ENCODE results near the gene SPHKAP. TPM values are rescaled to one million over a fixed set of nuclear protein-coding genes. Genes with fewer than 3 reads are reported as not detected.
A peak's percentile ranks its signal among the peaks of the same experiment; 100 is the strongest.
"Not testable (repeated sequence)": the region's sequence is repeated elsewhere in the genome, so short reads cannot be mapped to it uniquely, and the experiment has no call there.

Gene SPHKAP
- total and polyA plus RNA-seq, 11 donors, result 8.3 to 150 (median 70.2) TPM

DNA sequence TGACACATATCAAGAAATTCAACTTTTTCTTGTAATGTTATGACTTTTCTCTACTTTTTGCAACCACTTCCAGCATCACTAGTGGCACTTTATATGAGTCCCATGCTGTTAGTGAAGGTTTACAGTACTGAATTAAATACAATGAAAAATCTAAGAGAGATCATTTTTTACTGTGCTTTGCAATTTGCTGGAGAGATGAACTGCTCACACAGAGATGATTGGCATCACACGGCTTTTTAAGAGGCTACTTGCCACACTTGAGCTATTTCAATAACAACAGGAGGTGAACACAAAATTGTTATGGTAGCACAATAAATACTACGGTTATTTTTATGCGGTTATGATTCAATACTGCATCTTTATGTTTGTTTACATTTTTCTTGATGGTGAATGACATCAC, 221.2 kb downstream of the SPHKAP start:
- Histone ChIP-seq H3K27me3 (no peaks in the 10 kb centered on the region), H3K36me3 (no peaks in the 10 kb centered on the region), H3K4me3 (no peak overlapping the region), H3K9me3 (peaks cover 0 to 16% (median 0%) of the 10 kb centered on the region in 12 donors), H3K27ac (no peak overlapping the region), H3K4me1 (peaks cover 0 to 5% (median 0%) of the 10 kb centered on the region in 12 donors)
- DNase-seq (no peak), ATAC-seq (no peak)
- 63 to 71% (median 69%) methylated on average over 3 of the region's 3 CpGs for WGBS, 4 donors
- intact Hi-C loops (cut with DNase I), result no loop called here
- TF ChIP-seq POLR2A (IDR thresholded peaks at IDR 0.05), result no peak
- TF ChIP-seq, protein P1, sequence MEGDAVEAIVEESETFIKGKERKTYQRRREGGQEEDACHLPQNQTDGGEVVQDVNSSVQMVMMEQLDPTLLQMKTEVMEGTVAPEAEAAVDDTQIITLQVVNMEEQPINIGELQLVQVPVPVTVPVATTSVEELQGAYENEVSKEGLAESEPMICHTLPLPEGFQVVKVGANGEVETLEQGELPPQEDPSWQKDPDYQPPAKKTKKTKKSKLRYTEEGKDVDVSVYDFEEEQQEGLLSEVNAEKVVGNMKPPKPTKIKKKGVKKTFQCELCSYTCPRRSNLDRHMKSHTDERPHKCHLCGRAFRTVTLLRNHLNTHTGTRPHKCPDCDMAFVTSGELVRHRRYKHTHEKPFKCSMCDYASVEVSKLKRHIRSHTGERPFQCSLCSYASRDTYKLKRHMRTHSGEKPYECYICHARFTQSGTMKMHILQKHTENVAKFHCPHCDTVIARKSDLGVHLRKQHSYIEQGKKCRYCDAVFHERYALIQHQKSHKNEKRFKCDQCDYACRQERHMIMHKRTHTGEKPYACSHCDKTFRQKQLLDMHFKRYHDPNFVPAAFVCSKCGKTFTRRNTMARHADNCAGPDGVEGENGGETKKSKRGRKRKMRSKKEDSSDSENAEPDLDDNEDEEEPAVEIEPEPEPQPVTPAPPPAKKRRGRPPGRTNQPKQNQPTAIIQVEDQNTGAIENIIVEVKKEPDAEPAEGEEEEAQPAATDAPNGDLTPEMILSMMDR (IDR thresholded peaks at IDR 0.05), result no peak

DNA sequence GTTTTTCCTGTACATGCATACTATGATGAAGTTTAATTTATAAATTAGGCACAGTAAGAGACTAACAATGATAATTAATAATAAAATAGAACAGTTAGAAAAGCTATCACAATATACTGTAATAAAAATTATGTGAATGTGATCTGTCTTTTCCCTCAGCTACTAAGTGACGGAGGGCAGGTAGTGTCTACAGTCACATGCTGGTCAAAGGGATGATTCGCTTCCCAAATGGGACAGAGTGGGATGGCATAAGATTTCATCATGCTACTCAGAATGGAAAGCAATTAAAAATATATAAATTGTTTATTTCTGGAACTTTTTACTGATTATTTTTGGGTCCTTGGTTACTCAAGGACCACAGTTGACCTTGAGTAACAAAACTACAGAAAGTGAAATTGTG, 238.5 kb downstream of the SPHKAP start:
- Histone ChIP-seq H3K4me3 (no peak overlapping the region), H3K27ac (no peak overlapping the region), H3K4me1 (no peaks in the 10 kb centered on the region), H3K9me3 (peaks cover 0 to 9% (median 0%) of the 10 kb centered on the region in 12 donors), H3K36me3 (no peaks in the 10 kb centered on the region), H3K27me3 (no peaks in the 10 kb centered on the region)
- no peak for TF ChIP-seq POLR2A (IDR thresholded peaks at IDR 0.05)
- TF ChIP-seq, protein P1 (IDR thresholded peaks at IDR 0.05), result no peak
- 43 to 97% (median 67%) methylated on average over 2 of the region's 2 CpGs for WGBS, 4 donors
- no peak for ATAC-seq
- intact Hi-C loops (cut with DNase I), result no loop called here
- no peak for DNase-seq

DNA sequence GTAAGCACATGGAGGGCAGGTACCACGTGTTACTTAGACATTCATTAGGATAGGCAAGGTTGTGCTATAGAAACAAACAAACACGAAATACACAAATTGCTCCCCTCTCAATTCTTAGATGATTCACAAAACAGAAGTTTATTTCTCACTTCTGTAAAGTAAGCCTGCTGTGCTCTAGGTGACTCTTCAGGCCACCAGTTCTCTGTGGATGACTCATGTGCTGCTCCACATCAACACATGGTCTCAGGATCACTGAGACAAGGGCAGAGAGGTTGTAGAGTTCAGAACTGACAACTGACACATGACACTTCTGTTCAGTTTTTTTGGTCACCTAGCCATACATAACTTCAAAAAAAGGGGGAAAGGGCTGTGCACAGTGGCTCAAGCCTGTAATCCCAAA, 239.5 kb downstream of the SPHKAP start:
- intact Hi-C loops (cut with DNase I), result no loop called here
- WGBS, 4 donors, result 67 to 74% (median 72%) methylated on average over 2 of the region's 2 CpGs

DNA sequence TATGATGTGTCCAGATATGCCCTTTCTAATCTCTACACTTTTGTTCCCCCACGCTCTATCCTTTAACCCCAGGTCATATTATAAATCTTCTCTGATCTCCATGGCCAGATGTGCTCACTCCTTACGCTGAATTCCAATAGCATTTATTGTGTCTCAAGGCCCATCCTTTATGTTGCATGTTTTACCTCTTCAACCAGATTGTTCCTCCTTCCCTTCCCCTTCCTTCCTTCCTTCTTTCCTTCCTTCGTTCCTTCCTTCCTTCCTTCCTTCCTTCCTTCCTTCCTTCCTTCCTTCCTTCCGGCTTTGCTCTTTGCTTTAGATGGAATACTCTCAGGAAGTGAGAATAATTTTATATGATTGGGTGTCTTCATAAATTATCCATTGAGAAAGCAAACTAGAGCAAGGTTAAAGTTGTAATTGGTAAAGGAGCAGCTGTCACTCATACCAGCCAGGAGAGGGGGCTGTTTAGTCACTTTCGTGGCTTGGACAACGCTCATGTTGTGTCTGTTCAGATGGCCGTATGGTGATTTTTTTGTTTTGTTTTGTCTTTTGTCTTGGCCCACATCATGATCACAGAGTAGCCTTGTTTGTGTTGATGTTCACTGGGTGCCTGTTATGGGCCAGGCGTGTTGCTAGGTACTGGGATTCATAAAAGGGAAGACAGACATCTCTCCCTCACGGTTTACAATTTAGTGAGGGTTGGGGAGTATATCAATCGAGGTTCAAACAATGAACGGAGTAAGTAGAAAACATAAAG, 242.0 kb downstream of the SPHKAP start:
- ATAC-seq (peak in 3 of 4 donors; percentile 54 to 57 (median 56)), DNase-seq (peak in 1 of 5 donors; percentile 9)
- no peaks in the 10 kb centered on the region for H3K27me3 ChIP-seq
- no peaks in the 10 kb centered on the region for H3K36me3 ChIP-seq
- 45 to 56% (median 52%) methylated on average over 10 to 11 of the region's 11 CpGs for WGBS, 4 donors
- H3K27ac ChIP-seq, result no peak overlapping the region
- intact Hi-C loops (cut with DNase I), result loop anchor here in 2 of 10 donors (5.0 to 10.0 kb wide), 2 partner anchors 715 to 718 kb away; no protein-coding TSS in a partner anchor
- TF ChIP-seq POLR2A (IDR thresholded peaks at IDR 0.05), result no peak
- TF ChIP-seq, protein P1 (IDR thresholded peaks at IDR 0.05), result peak in 11 of 12 donors; percentile 14 to 57 (median 38)
- no peak overlapping the region for H3K4me3 ChIP-seq
- H3K4me1 ChIP-seq, result no peaks in the 10 kb centered on the region
- H3K9me3 ChIP-seq, result no peaks in the 10 kb centered on the region

More for the DNA sequence above, 239.5 kb downstream of the SPHKAP start:
- no peak overlapping the region for H3K4me3 ChIP-seq
- peaks cover 0 to 9% (median 0%) of the 10 kb centered on the region in 12 donors for H3K9me3 ChIP-seq
- DNase-seq (no peak), ATAC-seq (peak in 3 of 4 donors; percentile 53 to 81 (median 66))
- H3K27ac ChIP-seq, result no peak overlapping the region
- H3K27me3 ChIP-seq, result no peaks in the 10 kb centered on the region
- TF ChIP-seq, protein P1 (IDR thresholded peaks at IDR 0.05), result no peak
- no peak for TF ChIP-seq POLR2A (IDR thresholded peaks at IDR 0.05)
- no peaks in the 10 kb centered on the region for H3K4me1 ChIP-seq
- no peaks in the 10 kb centered on the region for H3K36me3 ChIP-seq

DNA sequence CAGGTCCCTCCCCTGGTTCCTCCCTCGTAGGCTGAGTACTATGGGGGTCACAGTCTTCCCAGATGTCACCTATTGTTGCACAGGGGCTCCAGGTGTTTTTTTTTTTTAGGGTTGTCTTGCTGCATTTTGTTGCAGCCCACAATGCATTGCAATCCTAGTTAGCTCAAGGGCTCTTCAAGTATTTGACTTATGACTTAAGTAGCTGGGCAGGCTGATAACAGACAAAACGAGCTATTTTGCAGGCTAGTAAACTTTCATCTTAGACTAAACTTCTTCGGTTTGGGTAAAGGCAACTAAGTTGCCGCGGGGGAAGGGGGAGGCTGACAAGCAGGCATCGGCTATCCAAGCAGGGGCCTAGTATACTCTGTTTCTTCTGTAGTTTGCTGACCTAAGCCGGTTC, 245.2 kb downstream of the SPHKAP start:
- WGBS, 4 donors, result 78 to 83% (median 82%) methylated on average over 7 of the region's 7 CpGs
- H3K4me1 ChIP-seq, H3K4me3 ChIP-seq, H3K27me3 ChIP-seq, DNase-seq, ATAC-seq, H3K27ac ChIP-seq, H3K9me3 ChIP-seq, H3K36me3 ChIP-seq: not testable (repeated sequence)
- intact Hi-C loops (cut with DNase I), result loop anchor here in 2 of 10 donors (5.0 to 10.0 kb wide), 2 partner anchors 719 to 721 kb away; no protein-coding TSS in a partner anchor
